ENCODE data around the gene OVCH1.

Gene OVCH1

GRCh38 chr12:29429999-29430715 lies 67.3 kb downstream of the OVCH1 start:
- H3K36me3 ChIP-seq (replicated peaks; ENCODE audit: low read depth, low read length), result no peaks in the 10 kb centered on the region
- no peak overlapping the region for H3K4me3 ChIP-seq (ENCODE audit: low read length)
- no peaks in the 10 kb centered on the region for H4K20me1 ChIP-seq (ENCODE audit: insufficient read depth, low read length)
- H3K9ac ChIP-seq (ENCODE audit: low read length), result no peak overlapping the region
- H3K4me2 ChIP-seq (ENCODE audit: low read length), result no peak overlapping the region
- no peaks in the 10 kb centered on the region for H3K79me2 ChIP-seq (ENCODE audit: low read length)
- no peak overlapping the region for H2AFZ ChIP-seq (ENCODE audit: low read depth, low read length)
- H3K4me1 ChIP-seq (ENCODE audit: low read length), result peaks cover 35% of the 10 kb centered on the region
- H3K27ac ChIP-seq (ENCODE audit: low read length), result no peak overlapping the region
- TF ChIP-seq EZH2phosphoT487 (IDR thresholded peaks at IDR 0.05; ENCODE audit: low read depth), result no peak
- no peak for TF ChIP-seq CTCF (IDR thresholded peaks at IDR 0.05; ENCODE audit: low read depth, low read length)
- H3K9me3 ChIP-seq (ENCODE audit: insufficient read depth, low read length), result no peaks in the 10 kb centered on the region
- no peaks in the 10 kb centered on the region for H3K27me3 ChIP-seq (ENCODE audit: low read depth, low read length)

DNA sequence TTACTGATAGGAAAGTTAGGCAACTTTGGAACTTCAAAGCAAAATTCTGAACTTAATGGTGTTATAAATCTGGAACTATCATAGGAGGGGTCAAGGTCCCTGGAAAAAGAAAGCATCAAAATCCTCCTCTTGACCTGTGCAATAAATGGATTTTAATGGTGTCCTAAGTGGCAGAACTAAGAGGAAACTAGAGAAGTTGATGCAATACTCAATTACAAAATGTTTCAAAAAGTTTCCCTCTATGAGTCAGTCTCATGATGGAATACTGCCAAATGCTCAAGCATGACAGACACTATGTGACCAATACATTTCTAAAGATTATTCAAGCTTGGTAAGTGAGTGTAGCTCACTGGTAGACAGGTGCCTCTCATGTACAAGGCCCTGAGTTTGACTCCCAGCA lies 68.9 kb downstream of the OVCH1 start:
- no peaks in the 10 kb centered on the region for H3K36me3 ChIP-seq (replicated peaks; ENCODE audit: low read depth, low read length)
- peak overlapping the region; percentile 73 for H3K27ac ChIP-seq (ENCODE audit: low read length)
- peak overlapping the region; percentile 29 for H3K4me3 ChIP-seq (ENCODE audit: low read length)
- peaks cover 35% of the 10 kb centered on the region for H3K4me1 ChIP-seq (ENCODE audit: low read length)
- no peak overlapping the region for H2AFZ ChIP-seq (ENCODE audit: low read depth, low read length)
- H3K79me2 ChIP-seq (ENCODE audit: low read length), result no peaks in the 10 kb centered on the region
- no peaks in the 10 kb centered on the region for H4K20me1 ChIP-seq (ENCODE audit: insufficient read depth, low read length)
- peak overlapping the region; percentile 59 for H3K4me2 ChIP-seq (ENCODE audit: low read length)
- H3K9ac ChIP-seq (ENCODE audit: low read length), result peak overlapping the region; percentile 8; the same call in 1 of the 2 replicates
- TF ChIP-seq EZH2phosphoT487 (IDR thresholded peaks at IDR 0.05; ENCODE audit: low read depth) (no peak), CTCF (IDR thresholded peaks at IDR 0.05; ENCODE audit: low read depth, low read length) (no peak)
- H3K9me3 ChIP-seq (ENCODE audit: insufficient read depth, low read length), result no peaks in the 10 kb centered on the region
- no peaks in the 10 kb centered on the region for H3K27me3 ChIP-seq (ENCODE audit: low read depth, low read length)

- Histone ChIP-seq H3K9me3 (ENCODE audit: insufficient read depth, low read length) (no peaks in the 10 kb centered on the region), H3K4me1 (ENCODE audit: low read length) (peaks cover 35% of the 10 kb centered on the region), H3K27ac (ENCODE audit: low read length) (peak overlapping the region; percentile 73), H3K4me2 (ENCODE audit: low read length) (peak overlapping the region; percentile 59), H3K79me2 (ENCODE audit: low read length) (no peaks in the 10 kb centered on the region), H3K27me3 (ENCODE audit: low read depth, low read length) (0 out of 2 replicates have a peak, but pooled peaks cover 2% of the 10 kb centered on the region), H3K4me3 (ENCODE audit: low read length) (peak overlapping the region; percentile 29), H3K9ac (ENCODE audit: low read length) (peak overlapping the region; percentile 8), H4K20me1 (ENCODE audit: insufficient read depth, low read length) (no peaks in the 10 kb centered on the region), H2AFZ (ENCODE audit: low read depth, low read length) (0 out of 2 replicates have a peak overlapping the region, but pooled peaks have one; percentile 22), H3K36me3 (replicated peaks; ENCODE audit: low read depth, low read length) (no peaks in the 10 kb centered on the region)
- TF ChIP-seq CTCF (IDR thresholded peaks at IDR 0.05; ENCODE audit: low read depth, low read length), result peak; percentile 43
- TF ChIP-seq EZH2phosphoT487 (IDR thresholded peaks at IDR 0.05; ENCODE audit: low read depth), result no peak
These were observed 69.5 kb downstream of the OVCH1 start for GRCh38 chr12:29427964-29428363.

DNA sequence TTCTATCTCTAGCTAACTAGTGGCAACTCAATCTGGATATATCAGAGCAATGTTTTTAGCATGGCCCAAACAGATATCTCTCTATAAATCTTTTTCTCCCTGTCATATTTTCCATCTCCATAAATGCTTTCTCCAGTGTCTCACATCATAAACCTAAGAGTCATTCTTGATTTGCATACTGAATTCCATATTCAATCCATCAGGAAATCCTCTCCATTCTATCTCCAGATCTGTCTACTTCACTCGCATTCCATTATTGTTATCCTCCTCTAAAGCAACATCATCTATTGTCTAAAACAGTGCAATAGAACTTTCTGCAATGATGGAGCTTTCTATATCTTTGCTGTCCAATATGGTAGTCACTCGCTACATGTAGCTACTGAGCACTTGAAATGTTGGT lies 71.0 kb downstream of the OVCH1 start:
- Histone ChIP-seq H3K4me1 (ENCODE audit: low read length) (peaks cover 35% of the 10 kb centered on the region), H3K27ac (ENCODE audit: low read length) (no peak overlapping the region), H4K20me1 (ENCODE audit: insufficient read depth, low read length) (no peaks in the 10 kb centered on the region), H3K36me3 (replicated peaks; ENCODE audit: low read depth, low read length) (no peaks in the 10 kb centered on the region), H3K9me3 (ENCODE audit: insufficient read depth, low read length) (no peaks in the 10 kb centered on the region), H3K27me3 (ENCODE audit: low read depth, low read length) (0 out of 2 replicates have a peak, but pooled peaks cover 2% of the 10 kb centered on the region), H3K4me2 (ENCODE audit: low read length) (no peak overlapping the region), H2AFZ (ENCODE audit: low read depth, low read length) (no peak overlapping the region), H3K9ac (ENCODE audit: low read length) (no peak overlapping the region), H3K4me3 (ENCODE audit: low read length) (no peak overlapping the region), H3K79me2 (ENCODE audit: low read length) (no peaks in the 10 kb centered on the region)
- TF ChIP-seq CTCF (IDR thresholded peaks at IDR 0.05; ENCODE audit: low read depth, low read length), result no peak
- TF ChIP-seq EZH2phosphoT487 (IDR thresholded peaks at IDR 0.05; ENCODE audit: low read depth), result no peak
